Stomach (tissue), 9 donors: Measurements from ENCODE around the gene NEUROG1. TPM values are rescaled to one million over a fixed set of nuclear protein-coding genes. Genes with fewer than 3 reads are reported as not detected.
"Not testable (repeated sequence)": the region's sequence is repeated elsewhere in the genome, so short reads cannot be mapped to it uniquely, and the experiment has no call there.

ENCODE experiments used
- DNase-seq, 2 donors: peaks; one replicate each; pipeline versions ENCODE4 v3.0.0 to v3.0.0-alpha.2; 2013 to 2019
- H3K27ac ChIP-seq, 5 donors: fragments of 200-600 bp in 4 of 5; sonication (generic) in 4 of 5; one replicate each; pipeline ENCODE4 v1.5.1; 2013 to 2019; ENCODE audit warnings: mild to moderate bottlenecking in 1 of 5, moderate library complexity in 1 of 5
- H3K27me3 ChIP-seq, 3 donors: fragments of 200-600 bp; sonication (generic); one replicate each; pipeline ENCODE4 v1.5.1; 2017 to 2019; ENCODE audit warnings: mixed run types in 1 of 3
- H3K36me3 ChIP-seq, 4 donors: fragments of 200-600 bp; sonication (generic); 1 replicate in 3 of 4; 2 replicates in 1 of 4; pipeline ENCODE4 v1.5.1; 2016 to 2019
- H3K4me1 ChIP-seq, 4 donors: fragments of 200-600 bp; sonication (generic); one replicate each; pipeline ENCODE4 v1.5.1; 2016 to 2019
- H3K4me3 ChIP-seq, 4 donors: fragments of 200-600 bp; sonication (generic) in 3 of 4; one replicate each; pipeline ENCODE4 v1.5.1; 2016 to 2019; ENCODE audit warnings: mild to moderate bottlenecking in 1 of 4
- H3K9me3 ChIP-seq, 4 donors: fragments of 200-600 bp; sonication (generic); one replicate each; pipeline ENCODE4 v1.5.1; 2016 to 2019
- EP300 ChIP-seq: sonication (generic); formaldehyde crosslinking; IDR thresholded peaks from one replicate; pipeline ENCODE4 v1.6.1; 2017; ENCODE audit warnings: antibody characterized with exemption
- POLR2A ChIP-seq, 4 donors: fragments of 450-650 bp; IDR thresholded peaks; one replicate each; pipeline ENCODE4 v1.6.1; 2016; ENCODE audit warnings: antibody characterized with exemption in 4 of 4, control low read depth in 2 of 4, mild to moderate bottlenecking in 1 of 4, moderate library complexity in 1 of 4
- POLR2AphosphoS5 ChIP-seq, 3 donors: sonication (generic); formaldehyde crosslinking; IDR thresholded peaks; one replicate each; pipeline ENCODE4 v1.6.1; 2016; ENCODE audit warnings: antibody characterized with exemption in 3 of 3
- WGBS, 5 donors: extraction: QIAGEN DNeasy Blood & Tissue Kit in 3 of 5; methylation state at CpG; one replicate each; pipeline versions ENCODE4 v1.1.5 to v1.1.7; 2013 to 2018; 5-methylcytosine and 5-hydroxymethylcytosine counted together
- intact Hi-C: fragments of 100-400 bp; cut with DNase I; formaldehyde crosslinking; loops from one replicate; pipeline ENCODE4 v1.15.1; 2023; ENCODE audit warnings: low total_unique reads
- polyA plus RNA-seq, 3 donors: library from polyadenylated mRNA; stranded (reverse); fragments of 200-250 nt; gene quantifications; one replicate each; pipeline ENCODE4 v1.2.3, GENCODE V29; 2013
- total RNA-seq, 5 donors: library from RNA; depleted of rRNA; stranded (reverse); fragments of >200 nt; gene quantifications; one replicate each; pipeline versions ENCODE4 v1.1.0 to v1.2.3, GENCODE V29; 2014 to 2016
- TF ChIP-seq, protein P1 (sequence below), 7 experiments: fragments of 450-650 bp in 4 of 7; fragments of 200-600 bp in 3 of 7; sonication (generic) in 3 of 7; IDR thresholded peaks; one replicate each; pipeline ENCODE4 v1.5.1; 2016 to 2019; ENCODE audit warnings: antibody characterized with exemption in 7 of 7, control low read depth in 2 of 7, mild to moderate bottlenecking in 1 of 7
- donor health status: healthy with polysubstance abuse.
- donor health status: Bipolar disorder and iron deficiency.
- donor health status: healthy.

The NEUROG1 gene
- total and polyA plus RNA-seq, 8 donors: not detected

DNA sequence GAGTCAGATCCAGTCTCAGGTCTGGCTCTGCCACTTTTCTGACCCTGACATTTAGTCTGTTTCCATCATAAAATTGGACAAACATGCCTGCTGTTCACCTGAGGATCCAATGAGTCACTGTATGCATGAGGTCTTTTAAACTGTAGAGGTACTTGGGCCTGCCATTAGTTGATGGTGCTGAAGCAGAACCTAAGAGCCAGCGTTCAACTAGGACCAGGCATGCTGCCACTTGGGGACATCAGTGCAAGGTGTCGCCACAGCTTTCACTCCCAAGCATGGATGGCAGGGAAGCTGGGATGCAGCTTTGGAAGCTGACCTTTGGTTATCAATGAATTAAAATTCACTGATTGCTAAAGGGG, 37.1 kb downstream of the NEUROG1 start:
- no peaks in the 10 kb centered on the region for H3K36me3 ChIP-seq
- intact Hi-C loops: no loop called here
- WGBS, 5 donors: 63 to 78% (median 72%) methylated on average over 2 of the region's 2 CpGs
- H3K4me3 ChIP-seq: no peak overlapping the region
- H3K27ac ChIP-seq: no peak overlapping the region
- H3K4me1 ChIP-seq: peaks cover 0 to 6% (median 0%) of the 10 kb centered on the region in 4 donors
- H3K27me3 ChIP-seq: peaks cover 0 to 24% (median 0%) of the 10 kb centered on the region in 3 donors
- TF ChIP-seq POLR2AphosphoS5 (IDR thresholded peaks at IDR 0.05) (no peak), POLR2A (IDR thresholded peaks at IDR 0.05) (no peak)
- TF ChIP-seq, protein P1, sequence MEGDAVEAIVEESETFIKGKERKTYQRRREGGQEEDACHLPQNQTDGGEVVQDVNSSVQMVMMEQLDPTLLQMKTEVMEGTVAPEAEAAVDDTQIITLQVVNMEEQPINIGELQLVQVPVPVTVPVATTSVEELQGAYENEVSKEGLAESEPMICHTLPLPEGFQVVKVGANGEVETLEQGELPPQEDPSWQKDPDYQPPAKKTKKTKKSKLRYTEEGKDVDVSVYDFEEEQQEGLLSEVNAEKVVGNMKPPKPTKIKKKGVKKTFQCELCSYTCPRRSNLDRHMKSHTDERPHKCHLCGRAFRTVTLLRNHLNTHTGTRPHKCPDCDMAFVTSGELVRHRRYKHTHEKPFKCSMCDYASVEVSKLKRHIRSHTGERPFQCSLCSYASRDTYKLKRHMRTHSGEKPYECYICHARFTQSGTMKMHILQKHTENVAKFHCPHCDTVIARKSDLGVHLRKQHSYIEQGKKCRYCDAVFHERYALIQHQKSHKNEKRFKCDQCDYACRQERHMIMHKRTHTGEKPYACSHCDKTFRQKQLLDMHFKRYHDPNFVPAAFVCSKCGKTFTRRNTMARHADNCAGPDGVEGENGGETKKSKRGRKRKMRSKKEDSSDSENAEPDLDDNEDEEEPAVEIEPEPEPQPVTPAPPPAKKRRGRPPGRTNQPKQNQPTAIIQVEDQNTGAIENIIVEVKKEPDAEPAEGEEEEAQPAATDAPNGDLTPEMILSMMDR (IDR thresholded peaks at IDR 0.05): no peak
- H3K9me3 ChIP-seq: no peaks in the 10 kb centered on the region
- DNase-seq: no peak

DNA sequence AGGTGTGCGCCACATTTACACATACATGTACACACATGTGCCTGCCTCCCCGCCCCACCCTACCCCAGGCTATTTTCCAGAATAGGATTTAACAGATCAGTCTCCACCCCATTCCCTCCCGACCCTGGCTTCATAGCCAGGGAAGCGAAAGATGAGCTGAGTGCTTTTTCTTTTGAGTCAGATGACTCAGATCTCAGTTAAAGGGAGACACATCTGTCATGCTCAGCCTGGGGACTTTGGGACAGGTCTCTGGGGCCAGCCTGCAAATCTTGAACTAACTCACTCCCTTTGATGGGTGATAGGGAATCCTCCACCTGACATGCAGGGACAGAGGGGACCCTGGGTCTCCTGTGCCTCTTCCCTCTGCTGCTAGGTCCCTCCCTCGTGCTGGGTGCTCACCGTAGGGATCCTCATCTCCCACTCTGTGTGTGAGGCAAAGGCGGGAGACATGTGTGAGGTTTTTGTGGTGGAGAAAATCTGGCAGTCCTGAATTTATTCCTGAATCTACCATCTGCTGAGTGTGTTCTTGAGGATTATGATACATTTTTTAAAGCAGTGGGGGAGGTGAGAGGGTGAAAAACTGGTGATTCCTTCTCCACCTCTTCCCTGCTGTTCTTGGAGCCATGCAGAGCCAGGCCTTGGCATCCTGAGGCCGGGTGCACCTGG, 37.7 kb downstream of the NEUROG1 start:
- no peaks in the 10 kb centered on the region for H3K9me3 ChIP-seq
- no peaks in the 10 kb centered on the region for H3K36me3 ChIP-seq
- no peak for DNase-seq
- intact Hi-C loops: no loop called here
- TF ChIP-seq EP300 (no peak), POLR2AphosphoS5 (IDR thresholded peaks at IDR 0.05) (no peak), POLR2A (IDR thresholded peaks at IDR 0.05) (no peak)
- TF ChIP-seq, protein P1 (IDR thresholded peaks at IDR 0.05): no peak
- WGBS, 5 donors: 59 to 74% (median 72%) methylated on average over 8 of the region's 8 CpGs
- no peak overlapping the region for H3K4me3 ChIP-seq
- H3K27ac ChIP-seq: no peak overlapping the region
- peaks cover 0 to 19% (median 0%) of the 10 kb centered on the region in 3 donors for H3K27me3 ChIP-seq
- peaks cover 0 to 8% (median 0%) of the 10 kb centered on the region in 4 donors for H3K4me1 ChIP-seq

DNA sequence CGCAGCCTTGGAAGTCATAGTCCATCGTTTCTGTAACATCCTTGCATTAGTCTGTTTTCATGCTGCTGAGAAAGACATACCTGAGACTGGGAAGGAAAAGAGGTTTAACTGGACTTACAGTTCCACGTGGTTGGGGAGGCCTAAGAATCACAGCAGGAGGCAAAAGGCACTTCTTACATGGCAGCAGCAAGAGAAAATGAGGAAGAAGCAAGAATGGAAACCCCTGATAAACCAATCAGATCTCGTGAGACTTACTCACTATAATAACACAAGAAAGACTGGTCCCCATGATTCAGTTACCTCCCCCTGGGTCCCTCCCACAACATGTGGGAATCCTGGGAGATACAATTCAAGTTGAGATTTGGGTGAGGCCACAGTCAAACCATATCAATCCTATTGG, 40.2 kb downstream of the NEUROG1 start:
- H3K9me3 ChIP-seq, intact Hi-C loops, H3K4me3 ChIP-seq, DNase-seq, H3K36me3 ChIP-seq, H3K27ac ChIP-seq: not testable (repeated sequence)
- Histone ChIP-seq H3K4me1 (peaks cover 5 to 21% (median 8%) of the 10 kb centered on the region in 4 donors), H3K27me3 (peaks cover 1 to 37% (median 20%) of the 10 kb centered on the region in 3 donors)
- WGBS, 5 donors: 72 to 82% (median 77%) methylated on average over 4 of the region's 4 CpGs

DNA sequence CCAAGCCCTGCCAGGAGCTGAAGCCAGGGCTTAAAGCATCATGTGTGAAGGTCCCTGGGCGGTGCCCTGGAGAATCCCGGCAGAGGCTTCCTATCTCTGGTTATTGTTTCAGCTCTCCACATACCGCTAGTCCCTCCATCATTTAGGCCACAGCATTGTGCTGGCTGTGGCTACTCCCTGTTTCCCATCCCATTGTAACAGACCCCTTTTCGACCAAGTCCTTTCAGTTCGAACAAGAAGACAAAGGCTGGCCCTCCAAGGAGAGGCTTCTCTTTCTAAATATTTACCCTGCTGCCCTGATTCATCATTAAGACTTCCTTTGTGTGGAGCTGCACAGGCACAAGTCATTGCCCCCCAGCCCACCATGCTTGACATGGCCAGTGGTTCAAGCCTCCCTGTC, 41.6 kb downstream of the NEUROG1 start:
- Histone ChIP-seq H3K9me3 (no peaks in the 10 kb centered on the region), H3K27me3 (peaks cover 6 to 49% (median 33%) of the 10 kb centered on the region in 3 donors), H3K27ac (no peak overlapping the region), H3K4me1 (peaks cover 15 to 34% (median 21%) of the 10 kb centered on the region in 4 donors), H3K4me3 (no peak overlapping the region), H3K36me3 (no peaks in the 10 kb centered on the region)
- WGBS, 5 donors: 79 to 85% (median 83%) methylated on average over 5 of the region's 5 CpGs
- TF ChIP-seq POLR2AphosphoS5 (IDR thresholded peaks at IDR 0.05): no peak
- no peak for TF ChIP-seq POLR2A (IDR thresholded peaks at IDR 0.05)
- TF ChIP-seq EP300: no peak
- TF ChIP-seq, protein P1 (IDR thresholded peaks at IDR 0.05): no peak
- DNase-seq: no peak
- intact Hi-C loops: no loop called here
